PC-3 (cell line): ENCODE data around the gene CDK5. TPM values are rescaled to one million over a fixed set of nuclear protein-coding genes. Genes with fewer than 3 reads are reported as not detected.

Experiments used
- ATAC-seq: fragments of 200-7000 bp; cut with Tn5 transposase; 2 replicates; pipeline ENCODE4 v1.9.1; 2020; ENCODE audit warnings: mild to moderate bottlenecking, moderate library complexity
- BruUV-seq: library from RNA; stranded (reverse); fragments of 400-500 nt; replicated peaks from 2 replicates; lab custom pipeline; 2021; lab: Mats Ljungman, UMichigan
- CTCF ChIA-PET: fragments of 300-600 bp; sonication (Branson Sonifier 250); formaldehyde crosslinking; loops from one replicate; lab custom pipeline; 2022; ENCODE audit warnings: antibody characterized with exemption; lab: Charles Lee
- POLR2A ChIA-PET: fragments of 300-600 bp; sonication (Branson Sonifier 250); formaldehyde crosslinking; loops from one replicate; lab custom pipeline; 2022; ENCODE audit warnings: antibody characterized with exemption; ENCODE audit not compliant: unreplicated experiment; lab: Charles Lee
- DNase-seq: peaks from one replicate; pipeline ENCODE4 v3.0.0-alpha.2; 2015
- H2AFZ ChIP-seq: fragments of 300-600 bp; sonication (generic); 2 replicates; pipeline ENCODE4 v1.6.0; 2016; ENCODE audit warnings: antibody characterized with exemption, low read length
- H3F3A ChIP-seq: fragments of 300-600 bp; sonication (generic); one replicate; pipeline ENCODE4 v1.6.0; 2017; ENCODE audit warnings: antibody characterized with exemption, low read length, control low read depth, mild to moderate bottlenecking; ENCODE audit not compliant: unreplicated experiment
- H3K27ac ChIP-seq: fragments of 300-600 bp; sonication (generic); 2 replicates; pipeline ENCODE4 v1.5.1; 2016; ENCODE audit warnings: mild to moderate bottlenecking, low read length
- H3K27me3 ChIP-seq: fragments of 300-600 bp; sonication (generic); 2 replicates; pipeline ENCODE4 v1.6.1; 2016; ENCODE audit warnings: low read length, mixed read lengths
- H3K36me3 ChIP-seq: fragments of 300-600 bp; sonication (generic); 2 replicates; pipeline ENCODE4 v1.6.1; 2016; ENCODE audit warnings: low read depth, mixed run types, low read length, mixed read lengths
- H3K4me1 ChIP-seq: fragments of 300-600 bp; sonication (generic); 2 replicates; pipeline ENCODE4 v1.5.1; 2016; ENCODE audit warnings: low read length; ENCODE audit not compliant: insufficient read depth
- H3K4me2 ChIP-seq: fragments of 300-600 bp; sonication (generic); 2 replicates; pipeline ENCODE4 v1.6.0; 2016; ENCODE audit warnings: low read length
- H3K4me3 ChIP-seq: fragments of 300-600 bp; sonication (generic); 2 replicates; pipeline ENCODE4 v1.5.1; 2016; ENCODE audit warnings: mild to moderate bottlenecking, low read length, mixed read lengths
- H3K79me2 ChIP-seq: fragments of 300-600 bp; sonication (generic); 2 replicates; pipeline ENCODE4 v1.6.1; 2017; ENCODE audit warnings: low read length, mixed read lengths
- H3K9ac ChIP-seq: fragments of 300-600 bp; sonication (generic); 2 replicates; pipeline ENCODE4 v1.6.0; 2016; ENCODE audit warnings: mild to moderate bottlenecking, low read length
- H3K9me2 ChIP-seq: fragments of 300-600 bp; sonication (generic); replicated peaks from 2 replicates; pipeline ENCODE4 v1.6.1; 2016; ENCODE audit warnings: mixed run types, low read length, mixed read lengths
- H3K9me3 ChIP-seq: fragments of 300-600 bp; sonication (generic); 2 replicates; pipeline ENCODE4 v1.6.1; 2016; ENCODE audit warnings: low read length, mixed read lengths
- H4K20me1 ChIP-seq: fragments of 300-600 bp; sonication (generic); 2 replicates; pipeline ENCODE4 v1.6.1; 2016; ENCODE audit warnings: low read length, mixed read lengths
- EZH2 ChIP-seq: fragments of 300-600 bp; sonication (generic); IDR thresholded peaks from one replicate; pipeline ENCODE4 v1.6.1; 2017; ENCODE audit warnings: antibody characterized with exemption, mild to moderate bottlenecking, low read length; ENCODE audit not compliant: unreplicated experiment
- EZH2phosphoT487 ChIP-seq: fragments of 300-600 bp; sonication (generic); IDR thresholded peaks from 2 replicates; pipeline ENCODE4 v1.6.1; 2018; ENCODE audit warnings: mild to moderate bottlenecking, antibody characterized with exemption, low read length, borderline replicate concordance
- intact Hi-C: fragments of 100-400 bp; cut with micrococcal nuclease; formaldehyde crosslinking; loops from 2 replicates; pipeline ENCODE4 v1.9.0; 2023
- total RNA-seq: library from RNA; depleted of rRNA; stranded (reverse); fragments of >200 nt; gene quantifications from 2 replicates; pipeline ENCODE4 v1.2.3, GENCODE V29; 2014
- TF ChIP-seq, protein P1 (sequence below): fragments of 300-600 bp; sonication (generic); conservative IDR thresholded peaks from 2 replicates; pipeline ENCODE4 v1.5.1; 2017; ENCODE audit warnings: antibody characterized with exemption, low read depth, mild to moderate bottlenecking, low read length

The CDK5 gene
- total RNA-seq, 1 experiment from 2014 or later = 40.1 TPM

DNA sequence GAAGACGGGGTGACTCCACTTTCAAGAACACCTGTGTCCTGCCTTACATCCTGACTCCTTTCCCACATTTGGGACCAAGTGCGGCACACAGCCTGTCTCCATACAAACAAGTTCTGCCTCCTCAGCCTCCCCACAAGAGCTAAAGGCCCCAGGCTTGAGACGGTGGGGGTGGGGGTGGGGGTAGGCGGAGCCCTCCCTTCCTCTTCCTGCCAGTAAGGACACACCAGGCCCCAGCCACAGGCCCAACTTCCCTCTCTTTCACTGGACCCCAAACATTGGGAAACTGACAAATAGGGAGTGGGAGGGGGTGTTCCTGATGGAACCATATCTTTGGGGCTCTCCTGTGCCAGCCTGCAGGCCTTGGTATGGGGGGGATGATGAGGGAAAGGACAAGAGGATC is 4.6 kb downstream of the CDK5 start:
- no peak overlapping the region for H3K4me2 ChIP-seq
- no peak for ATAC-seq
- H3F3A ChIP-seq = no peaks in the 10 kb centered on the region
- H3K36me3 ChIP-seq = no peaks in the 10 kb centered on the region
- H3K79me2 ChIP-seq = no peaks in the 10 kb centered on the region
- TF ChIP-seq EZH2 = no peak
- TF ChIP-seq EZH2phosphoT487 = no peak
- TF ChIP-seq, protein P1, sequence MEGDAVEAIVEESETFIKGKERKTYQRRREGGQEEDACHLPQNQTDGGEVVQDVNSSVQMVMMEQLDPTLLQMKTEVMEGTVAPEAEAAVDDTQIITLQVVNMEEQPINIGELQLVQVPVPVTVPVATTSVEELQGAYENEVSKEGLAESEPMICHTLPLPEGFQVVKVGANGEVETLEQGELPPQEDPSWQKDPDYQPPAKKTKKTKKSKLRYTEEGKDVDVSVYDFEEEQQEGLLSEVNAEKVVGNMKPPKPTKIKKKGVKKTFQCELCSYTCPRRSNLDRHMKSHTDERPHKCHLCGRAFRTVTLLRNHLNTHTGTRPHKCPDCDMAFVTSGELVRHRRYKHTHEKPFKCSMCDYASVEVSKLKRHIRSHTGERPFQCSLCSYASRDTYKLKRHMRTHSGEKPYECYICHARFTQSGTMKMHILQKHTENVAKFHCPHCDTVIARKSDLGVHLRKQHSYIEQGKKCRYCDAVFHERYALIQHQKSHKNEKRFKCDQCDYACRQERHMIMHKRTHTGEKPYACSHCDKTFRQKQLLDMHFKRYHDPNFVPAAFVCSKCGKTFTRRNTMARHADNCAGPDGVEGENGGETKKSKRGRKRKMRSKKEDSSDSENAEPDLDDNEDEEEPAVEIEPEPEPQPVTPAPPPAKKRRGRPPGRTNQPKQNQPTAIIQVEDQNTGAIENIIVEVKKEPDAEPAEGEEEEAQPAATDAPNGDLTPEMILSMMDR = no peak
- no peak overlapping the region for H3K4me3 ChIP-seq
- no peak overlapping the region for H3K27ac ChIP-seq
- H3K27me3 ChIP-seq = no peaks in the 10 kb centered on the region
- H2AFZ ChIP-seq = no peak overlapping the region
- DNase-seq = no peak
- no peaks in the 10 kb centered on the region for H4K20me1 ChIP-seq
- POLR2A ChIA-PET = no interaction called here
- no peaks in the 10 kb centered on the region for H3K9me2 ChIP-seq
- CTCF ChIA-PET = no interaction called here
- H3K9me3 ChIP-seq = no peaks in the 10 kb centered on the region
- intact Hi-C loops = no loop called here
- H3K9ac ChIP-seq = no peak overlapping the region
- H3K4me1 ChIP-seq = peaks cover 8% of the 10 kb centered on the region
- no TSS peak for BruUV-seq

DNA sequence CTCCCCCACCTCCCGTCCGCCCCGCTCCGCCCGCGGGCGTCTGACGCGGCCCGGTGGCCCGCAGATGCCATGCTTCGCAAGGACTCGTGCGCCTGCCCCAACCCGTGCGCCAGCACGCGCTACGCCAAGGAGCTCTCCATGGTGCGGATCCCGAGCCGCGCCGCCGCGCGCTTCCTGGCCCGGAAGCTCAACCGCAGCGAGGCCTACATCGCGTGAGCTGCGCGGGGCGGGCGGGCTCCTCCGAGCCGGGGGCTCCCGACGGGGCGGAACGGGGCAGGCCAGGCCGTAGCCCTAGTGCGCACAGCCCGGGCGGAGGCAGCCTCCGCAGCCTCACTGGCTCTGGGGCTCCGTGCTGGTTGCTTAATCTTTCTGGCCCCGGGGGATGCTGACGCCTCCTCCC is 6.6 kb downstream of the CDK5 start:
- no peaks in the 10 kb centered on the region for H3K9me2 ChIP-seq
- H3K9ac ChIP-seq = no peak overlapping the region
- H3K4me1 ChIP-seq = peaks cover 12% of the 10 kb centered on the region
- H4K20me1 ChIP-seq = no peaks in the 10 kb centered on the region
- H3K4me3 ChIP-seq = no peak overlapping the region
- intact Hi-C loops = no loop called here
- no peaks in the 10 kb centered on the region for H3K36me3 ChIP-seq
- H3K27me3 ChIP-seq = no peaks in the 10 kb centered on the region
- no peak overlapping the region for H3K27ac ChIP-seq
- ChIA-PET CTCF (no interaction called here), POLR2A (interaction anchor here (0.5 to 0.6 kb wide), 2 partner anchors 23 to 29 kb away, joined by 3 to 4 read pairs; partner anchors contain the start of genes ABCB8 and FASTK)
- no peaks in the 10 kb centered on the region for H3K79me2 ChIP-seq
- ATAC-seq (no peak), DNase-seq (no peak)
- H3K4me2 ChIP-seq = no peak overlapping the region
- no peaks in the 10 kb centered on the region for H3F3A ChIP-seq
- no peak for TF ChIP-seq EZH2
- TF ChIP-seq, protein P1 = no peak
- TF ChIP-seq EZH2phosphoT487 = no peak
- H3K9me3 ChIP-seq = no peaks in the 10 kb centered on the region
- BruUV-seq = no TSS peak
- no peak overlapping the region for H2AFZ ChIP-seq

DNA sequence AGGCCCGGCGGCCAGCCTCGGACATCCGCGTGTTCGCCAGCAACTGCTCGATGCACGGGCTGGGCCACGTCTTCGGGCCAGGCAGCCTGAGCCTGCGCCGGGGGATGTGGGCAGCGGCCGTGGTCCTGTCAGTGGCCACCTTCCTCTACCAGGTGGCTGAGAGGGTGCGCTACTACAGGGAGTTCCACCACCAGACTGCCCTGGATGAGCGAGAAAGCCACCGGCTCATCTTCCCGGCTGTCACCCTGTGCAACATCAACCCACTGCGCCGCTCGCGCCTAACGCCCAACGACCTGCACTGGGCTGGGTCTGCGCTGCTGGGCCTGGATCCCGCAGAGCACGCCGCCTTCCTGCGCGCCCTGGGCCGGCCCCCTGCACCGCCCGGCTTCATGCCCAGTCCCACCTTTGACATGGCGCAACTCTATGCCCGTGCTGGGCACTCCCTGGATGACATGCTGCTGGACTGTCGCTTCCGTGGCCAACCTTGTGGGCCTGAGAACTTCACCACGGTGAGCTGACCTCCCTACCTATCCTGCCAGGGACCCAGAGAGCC is 8.7 kb downstream of the CDK5 start:
- no peak overlapping the region for H2AFZ ChIP-seq
- TF ChIP-seq EZH2phosphoT487 = no peak
- TF ChIP-seq EZH2 = no peak
- TF ChIP-seq, protein P1 = no peak
- H3K9ac ChIP-seq = no peak overlapping the region
- no peaks in the 10 kb centered on the region for H3K27me3 ChIP-seq
- H4K20me1 ChIP-seq = no peaks in the 10 kb centered on the region
- no peak overlapping the region for H3K4me3 ChIP-seq
- no peaks in the 10 kb centered on the region for H3K36me3 ChIP-seq
- H3F3A ChIP-seq = no peaks in the 10 kb centered on the region
- CTCF ChIA-PET = no interaction called here
- H3K4me1 ChIP-seq = peaks cover 12% of the 10 kb centered on the region
- POLR2A ChIA-PET = no interaction called here
- no peak for ATAC-seq
- H3K9me2 ChIP-seq = no peaks in the 10 kb centered on the region
- no peak overlapping the region for H3K4me2 ChIP-seq
- no peak for DNase-seq
- no TSS peak for BruUV-seq
- H3K27ac ChIP-seq = no peak overlapping the region
- intact Hi-C loops = no loop called here
- no peaks in the 10 kb centered on the region for H3K9me3 ChIP-seq
- H3K79me2 ChIP-seq = no peaks in the 10 kb centered on the region
